Iris pigment epithelial cell (primary cell): ENCODE data around the gene HOXC10.

Source experiments
- DNase-seq: peaks from one replicate; pipeline ENCODE4 v3.0.0-alpha.2; 2011; ENCODE audit warnings: low read depth

The HOXC10 gene

DNA sequence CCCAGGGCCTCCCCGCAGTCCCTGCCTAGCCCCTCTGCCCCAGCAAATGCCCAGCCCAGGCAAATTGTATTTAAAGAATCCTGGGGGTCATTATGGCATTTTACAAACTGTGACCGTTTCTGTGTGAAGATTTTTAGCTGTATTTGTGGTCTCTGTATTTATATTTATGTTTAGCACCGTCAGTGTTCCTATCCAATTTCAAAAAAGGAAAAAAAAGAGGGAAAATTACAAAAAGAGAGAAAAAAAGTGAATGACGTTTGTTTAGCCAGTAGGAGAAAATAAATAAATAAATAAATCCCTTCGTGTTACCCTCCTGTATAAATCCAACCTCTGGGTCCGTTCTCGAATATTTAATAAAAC lies 45.5 kb downstream of the HOXC10 start:
- no peak for DNase-seq

DNA sequence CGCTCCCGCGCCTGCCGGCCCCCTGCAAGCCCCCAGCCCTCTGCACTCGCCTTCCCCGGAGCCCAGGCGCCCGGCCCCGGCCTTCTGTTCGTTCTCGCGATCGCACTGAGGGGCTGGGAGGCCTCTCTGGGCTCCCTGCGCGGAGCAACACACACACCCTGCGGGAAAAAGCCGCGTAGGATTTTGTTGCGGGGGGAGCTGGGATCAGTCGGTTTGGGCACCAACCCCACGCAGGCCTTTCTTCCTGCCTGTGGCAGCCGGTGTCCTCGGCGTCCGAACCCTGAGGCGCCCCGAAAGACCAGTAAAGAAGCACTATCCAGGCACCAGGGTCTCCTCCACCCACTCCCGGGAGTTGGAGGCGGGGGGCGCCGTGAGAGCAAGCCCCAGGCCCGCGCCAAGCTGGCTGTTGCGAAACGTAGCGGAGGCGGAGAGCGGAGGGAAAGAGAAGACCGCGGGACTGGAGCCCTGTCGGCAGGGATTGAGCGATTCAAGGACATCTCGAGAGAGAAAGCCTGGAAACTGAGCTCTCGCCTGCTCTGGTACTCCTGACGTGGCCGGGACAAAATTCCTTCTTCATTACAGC lies 46.0 kb downstream of the HOXC10 start:
- peak; percentile 68 for DNase-seq

DNA sequence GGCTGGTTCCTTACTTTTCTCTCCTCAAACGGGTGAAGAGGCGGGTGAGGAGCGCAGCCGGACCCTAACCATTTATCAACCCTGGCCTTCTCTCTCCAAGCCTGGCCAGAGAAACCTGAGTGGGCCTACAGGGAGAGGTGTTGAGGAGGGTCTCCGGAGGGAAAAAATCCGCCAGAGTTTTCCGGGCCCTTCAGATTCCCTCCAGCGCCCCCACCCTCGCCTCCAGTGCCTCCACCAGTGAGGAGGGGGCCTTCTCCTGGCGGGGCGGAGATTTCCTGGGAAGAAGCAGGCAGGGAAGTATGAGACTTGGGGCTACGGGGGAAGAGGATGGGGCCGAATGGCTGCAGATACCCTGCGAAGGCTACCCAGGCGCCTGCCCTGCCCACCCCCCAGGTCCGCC lies 46.5 kb downstream of the HOXC10 start:
- no peak for DNase-seq

DNA sequence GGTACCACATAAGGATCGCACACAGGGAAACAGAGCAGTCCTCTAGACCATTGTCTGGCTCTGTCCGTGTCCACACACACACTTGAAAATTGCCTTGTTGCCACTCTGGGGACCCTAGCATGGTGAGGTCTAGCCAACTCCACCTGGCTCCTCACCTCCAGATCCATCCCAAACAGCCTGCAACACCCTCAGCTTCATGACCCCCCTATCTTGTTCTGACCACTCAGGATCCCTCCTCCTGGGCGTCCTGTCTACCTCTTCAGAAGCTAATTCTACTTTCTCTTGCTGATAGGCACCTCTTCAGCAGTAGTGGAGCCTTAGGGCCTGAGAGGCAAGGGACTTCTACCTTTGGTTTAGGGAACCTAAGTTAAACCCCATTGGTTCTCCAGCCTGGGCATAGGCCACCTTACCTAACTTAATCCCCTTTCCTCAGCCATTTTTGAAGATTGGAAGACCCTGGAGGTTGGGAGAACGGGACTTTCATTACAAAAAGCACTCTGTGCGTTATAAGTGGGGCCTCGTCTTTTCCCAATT lies 47.2 kb downstream of the HOXC10 start:
- DNase-seq: no peak

DNA sequence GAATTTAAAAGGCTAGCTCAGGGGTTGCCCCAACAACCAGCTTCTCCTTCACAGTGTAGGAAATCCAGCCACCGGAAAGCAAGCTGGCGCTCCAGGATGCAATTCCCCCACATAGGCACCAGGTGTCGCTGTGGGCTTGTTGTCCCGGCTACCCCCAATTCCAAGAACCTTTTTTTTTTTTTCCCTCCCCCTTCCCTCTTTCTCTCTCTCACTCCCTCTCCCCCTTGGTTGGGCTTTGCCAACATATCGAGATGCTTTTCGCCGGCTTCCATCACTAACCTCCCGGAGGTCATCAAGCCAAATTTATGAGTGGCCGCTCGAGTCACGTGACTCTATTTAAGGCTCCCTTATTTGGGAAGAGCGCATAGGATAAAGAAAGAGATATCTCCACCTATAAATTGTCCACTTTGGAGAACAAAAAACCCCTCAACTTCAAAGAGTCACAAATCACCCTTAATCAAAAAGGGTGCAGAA lies 47.7 kb downstream of the HOXC10 start, which contains the start of gene HOXC5:
Gene HOXC5 (plus strand): TSS at position 424 of the 474 bp plus-strand sequence. CDS start 73 bp downstream, outside the sequence.
- peak; percentile 64 for DNase-seq

DNA sequence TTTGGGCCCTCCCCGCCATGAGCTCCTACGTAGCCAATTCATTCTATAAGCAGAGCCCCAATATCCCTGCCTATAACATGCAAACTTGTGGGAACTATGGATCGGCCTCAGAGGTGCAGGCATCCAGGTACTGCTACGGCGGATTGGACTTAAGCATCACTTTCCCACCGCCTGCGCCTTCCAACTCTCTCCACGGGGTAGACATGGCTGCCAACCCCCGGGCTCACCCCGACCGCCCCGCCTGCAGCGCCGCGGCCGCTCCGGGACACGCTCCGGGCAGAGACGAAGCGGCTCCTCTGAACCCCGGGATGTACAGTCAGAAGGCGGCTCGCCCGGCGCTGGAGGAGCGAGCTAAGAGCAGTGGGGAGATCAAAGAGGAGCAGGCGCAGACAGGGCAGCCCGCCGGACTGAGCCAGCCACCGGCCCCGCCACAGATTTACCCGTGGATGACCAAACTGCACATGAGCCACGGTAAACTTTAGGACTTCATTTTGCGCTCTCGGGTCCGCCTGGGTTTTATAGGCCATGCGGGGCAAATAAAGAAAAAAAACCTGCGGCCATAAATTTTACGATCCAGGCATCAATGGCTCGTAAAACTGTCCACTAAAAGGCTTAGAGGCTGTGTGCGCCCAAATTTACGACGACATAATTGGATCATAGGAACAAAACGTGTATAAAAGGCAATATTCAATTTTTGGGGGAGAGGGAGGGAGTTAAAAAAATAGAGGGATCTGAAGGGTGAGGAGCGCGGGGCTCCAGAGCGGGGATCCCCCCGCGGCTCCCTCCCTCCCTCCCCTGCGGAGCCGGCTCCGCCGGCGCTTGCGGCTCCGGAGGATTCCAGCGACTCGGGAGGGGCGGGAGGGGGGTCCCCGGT lies 48.4 kb downstream of the HOXC10 start:
- DNase-seq: peak; percentile 50

DNA sequence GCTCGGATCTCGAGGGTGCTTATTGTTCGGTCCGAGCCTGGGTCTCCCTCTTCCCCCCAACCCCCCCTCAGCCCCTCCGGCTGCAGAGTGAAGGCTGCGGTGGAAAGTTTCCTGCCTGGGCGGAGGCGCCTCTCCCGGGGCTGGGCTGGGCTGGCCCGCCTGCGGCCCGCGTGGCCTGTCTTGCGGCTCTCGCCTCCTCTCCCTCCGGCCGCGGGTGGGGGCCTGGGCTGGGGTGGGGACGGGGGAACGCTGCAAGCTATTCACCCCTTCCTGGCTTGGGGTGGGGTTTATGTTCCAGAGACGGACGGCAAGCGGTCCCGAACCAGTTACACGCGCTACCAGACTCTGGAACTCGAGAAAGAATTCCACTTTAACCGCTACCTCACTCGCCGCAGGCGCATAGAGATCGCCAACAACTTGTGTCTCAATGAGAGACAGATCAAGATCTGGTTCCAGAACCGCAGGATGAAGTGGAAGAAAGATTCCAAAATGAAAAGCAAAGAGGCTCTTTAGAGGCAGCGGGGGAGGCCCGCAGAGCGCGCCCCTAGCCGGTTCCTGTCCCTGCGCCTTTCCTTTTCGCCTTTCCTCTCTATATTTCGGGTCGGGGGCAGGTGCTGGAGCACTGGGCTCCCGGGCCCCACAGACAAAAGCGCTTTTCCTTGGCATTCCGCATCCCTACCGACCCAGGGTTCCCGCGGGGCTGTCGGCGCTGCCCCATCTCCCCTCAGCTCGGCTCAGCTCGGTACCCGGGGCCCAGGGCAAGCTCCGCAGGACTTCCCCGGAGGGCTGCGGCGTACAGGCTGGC lies 49.2 kb downstream of the HOXC10 start:
- DNase-seq: peak; percentile 11

DNA sequence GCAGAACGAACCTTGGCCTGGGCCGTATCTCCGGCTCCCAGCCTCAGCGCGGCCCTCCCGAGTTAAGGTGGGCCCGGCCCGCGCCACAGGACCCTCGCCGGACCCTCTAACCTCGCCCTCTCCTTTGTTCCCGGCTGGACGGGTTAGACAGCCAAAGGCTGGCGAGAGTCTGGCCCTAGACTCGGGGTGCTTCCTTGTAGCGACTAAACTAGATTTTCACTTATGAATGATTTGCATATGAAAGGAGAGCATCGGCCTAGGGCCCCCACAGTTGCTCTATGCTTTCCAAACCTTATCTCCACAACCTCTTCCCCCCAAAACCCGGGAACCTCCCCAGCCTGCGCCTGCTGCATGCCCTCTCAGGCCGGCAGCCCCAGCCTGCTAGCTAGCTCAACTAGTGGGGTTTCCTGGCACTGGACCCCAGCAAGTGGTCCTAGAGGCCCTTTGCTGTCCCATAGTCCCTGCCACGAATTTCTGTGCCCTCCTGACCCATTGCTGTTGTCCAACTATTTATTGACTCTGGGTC lies 49.9 kb downstream of the HOXC10 start:
- DNase-seq: no peak

DNA sequence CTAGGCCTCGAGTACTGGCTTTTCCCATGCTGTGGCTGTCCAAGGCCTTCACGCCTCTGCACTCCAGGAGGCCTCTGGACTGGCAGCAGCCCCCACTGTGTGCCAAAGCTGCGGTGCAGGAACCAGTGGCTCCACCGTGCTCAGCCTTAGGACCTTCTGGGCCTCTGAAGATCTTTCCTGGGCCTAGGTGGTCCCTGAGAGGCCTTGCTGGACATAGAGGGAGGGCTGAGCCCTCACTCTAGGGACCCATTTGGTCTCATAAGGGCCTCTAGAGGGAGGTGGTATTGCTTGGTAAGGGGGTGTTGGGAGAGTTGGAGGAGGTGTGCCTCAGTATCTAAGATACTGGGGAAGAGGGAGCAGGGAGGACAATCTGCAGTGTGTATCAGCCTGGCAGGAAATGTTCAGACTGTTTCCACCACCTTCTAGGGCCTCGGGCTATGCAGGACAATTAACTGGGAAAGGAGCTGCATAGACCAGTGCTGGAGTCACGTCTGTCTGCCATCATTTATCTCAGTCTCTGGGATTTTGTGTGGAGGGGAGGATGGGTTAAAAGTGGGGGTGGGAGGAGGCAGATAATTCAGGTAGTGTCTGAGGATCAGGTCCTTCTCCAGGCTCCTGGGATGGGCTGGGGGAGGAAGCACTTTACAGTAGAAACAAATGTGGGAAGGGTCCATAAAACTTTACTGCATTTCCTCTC lies 50.8 kb downstream of the HOXC10 start:
- no peak for DNase-seq

DNA sequence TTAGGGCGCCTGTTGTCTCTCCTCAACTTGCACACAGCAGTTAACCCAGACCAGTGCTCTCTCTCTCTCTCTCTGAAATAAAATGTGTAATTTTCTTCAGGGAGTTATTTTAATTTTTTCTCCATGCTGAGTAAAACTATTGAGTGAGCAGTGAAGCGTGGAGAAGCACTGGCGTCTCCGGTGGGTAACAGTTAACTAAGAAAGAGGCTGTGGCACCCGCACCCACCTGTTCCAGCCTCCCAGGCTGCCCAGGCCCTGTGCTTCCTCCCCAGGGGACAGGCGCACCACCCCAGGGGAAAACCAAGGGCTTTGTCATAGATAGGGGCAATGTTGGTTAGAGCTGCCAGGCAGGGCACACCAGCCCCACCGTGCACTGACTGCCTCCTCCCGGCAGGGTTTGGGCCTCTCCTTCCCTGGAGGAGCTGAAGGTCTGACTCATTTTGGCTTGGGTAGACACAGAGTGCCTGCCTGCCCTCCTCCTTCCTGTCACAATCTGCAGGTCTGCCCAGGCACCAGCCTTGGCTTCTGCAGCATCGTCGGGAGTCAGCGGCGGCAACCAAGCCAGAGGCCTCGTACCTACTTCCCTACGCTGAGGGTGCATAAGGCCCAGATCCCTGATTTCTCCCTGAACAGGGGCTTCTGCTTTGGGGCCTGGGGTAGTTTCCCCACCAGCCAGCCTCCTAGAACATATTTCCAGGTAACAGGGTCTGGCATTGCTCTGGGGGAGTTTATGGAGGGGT lies 51.8 kb downstream of the HOXC10 start:
- no peak for DNase-seq

DNA sequence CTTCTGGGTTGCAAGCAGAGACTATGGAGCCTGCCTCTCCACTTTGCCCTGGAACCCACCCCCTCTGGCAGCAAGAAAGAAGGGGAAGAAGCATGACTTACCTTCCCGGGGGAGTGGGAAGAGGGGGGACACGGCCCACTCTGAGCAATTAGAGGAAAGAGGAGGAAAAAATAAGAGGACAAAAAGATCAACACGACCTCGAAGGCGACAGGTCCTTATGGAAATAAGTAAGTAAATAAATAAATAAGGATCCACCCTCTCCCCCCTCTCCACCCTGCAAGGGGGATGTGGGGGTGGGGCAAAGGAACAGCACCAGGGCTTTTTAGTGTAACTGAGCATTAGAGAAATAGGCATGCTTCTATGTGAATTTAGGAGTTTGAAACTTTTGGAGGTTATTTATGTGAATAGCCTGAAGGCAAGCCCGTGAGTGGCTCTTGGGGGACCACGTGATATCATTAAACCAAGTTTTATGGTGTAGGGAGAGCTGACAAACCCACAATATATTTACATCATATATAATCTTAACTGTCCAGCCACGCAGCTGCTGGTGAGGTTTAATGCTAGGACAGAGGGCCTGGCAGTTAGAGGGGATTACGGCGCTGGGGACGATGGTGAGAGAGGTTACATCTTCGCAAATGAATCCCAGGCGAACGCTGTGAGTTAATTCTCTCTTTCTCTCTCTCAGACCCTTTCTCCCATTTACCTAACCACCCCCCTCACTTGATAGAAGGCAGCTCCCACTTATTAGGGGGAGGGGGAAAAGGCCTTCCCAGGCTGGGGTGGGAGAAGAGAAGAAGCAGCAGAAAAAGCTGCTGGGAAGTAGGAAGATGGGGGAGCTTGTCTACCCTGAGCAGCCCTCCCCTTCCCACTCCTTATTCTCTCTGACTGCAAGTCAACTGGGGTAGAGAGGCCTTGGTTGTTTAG lies 52.7 kb downstream of the HOXC10 start:
- no peak for DNase-seq

DNA sequence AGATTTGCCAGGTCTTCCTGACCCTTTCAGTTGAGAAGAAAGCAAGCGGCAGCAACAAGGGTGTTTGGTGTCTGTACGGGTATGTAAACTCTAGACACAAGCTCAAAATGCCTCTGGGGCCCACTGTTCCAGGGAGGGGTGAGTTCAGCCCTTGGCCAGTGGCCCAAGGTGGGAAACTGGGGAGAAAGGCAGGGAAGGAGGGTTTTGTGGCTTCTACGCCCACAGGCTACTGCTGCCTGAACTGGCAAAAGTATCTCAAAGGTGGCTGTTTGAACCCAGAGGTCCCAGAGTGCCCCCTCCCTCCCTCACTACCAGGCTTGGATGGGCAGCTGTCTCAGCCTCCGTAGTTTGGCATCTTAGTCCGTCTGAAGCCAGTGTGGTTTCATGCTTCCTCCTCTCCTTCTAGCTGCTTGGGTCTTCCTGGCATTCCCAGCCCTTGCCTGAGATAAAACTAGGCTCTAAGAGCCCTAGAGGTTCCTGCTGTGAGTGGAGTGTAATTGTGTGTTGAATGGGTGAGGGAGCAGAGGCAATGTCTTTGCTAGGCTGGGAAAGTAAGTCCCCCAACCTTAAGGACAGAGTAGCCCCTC lies 53.4 kb downstream of the HOXC10 start:
- no peak for DNase-seq

DNA sequence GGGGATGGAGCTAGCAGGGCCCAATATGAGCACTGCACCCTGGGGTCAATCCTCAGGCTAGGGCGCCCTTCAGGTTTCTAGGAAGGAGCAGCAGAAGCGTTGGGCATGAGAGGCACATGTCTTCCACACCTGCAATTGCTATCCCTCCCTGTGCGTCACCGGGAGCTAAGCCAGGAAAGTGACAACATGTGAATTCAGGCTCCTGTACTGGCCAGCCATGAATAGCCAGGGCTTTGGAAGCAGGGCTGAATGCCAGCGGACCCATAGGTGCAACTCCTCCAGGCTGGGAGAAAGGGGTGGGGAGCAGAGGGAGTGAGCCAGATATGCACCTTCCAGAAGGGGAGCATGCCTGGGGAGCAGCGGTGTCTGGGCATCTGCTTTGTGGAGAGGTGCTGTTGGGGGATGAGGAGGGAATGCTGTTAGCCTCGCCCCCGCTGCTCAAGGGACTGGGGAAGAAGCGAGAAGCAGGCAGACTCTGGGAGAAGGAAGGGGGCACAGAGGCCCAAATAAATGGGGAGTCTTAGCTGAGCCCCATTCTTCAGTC lies 54.0 kb downstream of the HOXC10 start:
- DNase-seq: no peak

DNA sequence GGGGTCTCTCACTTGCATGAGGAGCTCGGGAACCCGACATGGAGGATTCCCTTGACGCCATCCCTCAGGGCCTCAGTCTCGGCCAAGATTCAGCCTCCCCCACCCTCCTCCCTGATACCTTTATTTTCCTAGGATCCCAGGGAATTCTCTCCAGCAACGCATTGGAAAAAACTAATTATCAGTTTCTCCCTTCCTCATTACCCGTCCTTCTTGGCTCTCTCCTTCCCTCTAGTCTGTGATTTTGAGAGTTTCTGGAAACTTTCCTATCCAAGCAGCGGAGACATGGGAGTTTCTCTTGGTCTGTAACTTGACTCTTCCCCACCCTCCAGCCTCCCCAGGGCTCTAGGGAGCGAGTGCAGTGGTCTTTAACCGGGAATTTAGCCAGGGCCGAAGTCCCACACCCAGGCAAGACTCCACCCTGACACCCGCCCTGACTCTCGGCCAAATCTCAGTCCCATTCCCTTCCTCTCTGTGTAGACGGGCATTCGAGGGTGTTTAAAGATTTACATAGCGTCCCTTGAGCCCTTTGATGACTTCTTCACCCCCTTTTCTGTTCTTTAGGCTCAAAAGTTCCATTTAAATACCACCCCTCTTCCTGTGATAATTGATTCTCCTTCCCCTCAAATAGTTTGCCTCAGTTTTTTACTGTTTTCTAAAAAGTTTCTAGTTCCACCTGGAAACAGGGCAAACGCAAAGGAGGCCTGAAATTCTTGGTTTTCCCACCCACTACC lies 54.6 kb downstream of the HOXC10 start:
- DNase-seq: no peak
